NCI-H1048 (cell line): ENCODE data around the gene CBX2.

Experiments
- DNase-seq: peaks from one replicate; lab custom pipeline; 2025; lab: John Stamatoyannopoulos, UW

Gene CBX2

GRCh38 chr17:79829457-79829856 is 51.5 kb downstream of the CBX2 start:
- DNase-seq, result no peak

- no peak for DNase-seq
These were observed 52.4 kb downstream of the CBX2 start for GRCh38 chr17:79830303-79830702.

GRCh38 chr17:79830763-79831264 is 52.9 kb downstream of the CBX2 start:
- no peak for DNase-seq

- DNase-seq, result no peak
These were observed 53.6 kb downstream of the CBX2 start for GRCh38 chr17:79831265-79832217.

GRCh38 chr17:79832218-79833109 is 54.5 kb downstream of the CBX2 start:
- DNase-seq, result no peak

- no peak for DNase-seq
These were observed 55.1 kb downstream of the CBX2 start for GRCh38 chr17:79833110-79833450.

DNA sequence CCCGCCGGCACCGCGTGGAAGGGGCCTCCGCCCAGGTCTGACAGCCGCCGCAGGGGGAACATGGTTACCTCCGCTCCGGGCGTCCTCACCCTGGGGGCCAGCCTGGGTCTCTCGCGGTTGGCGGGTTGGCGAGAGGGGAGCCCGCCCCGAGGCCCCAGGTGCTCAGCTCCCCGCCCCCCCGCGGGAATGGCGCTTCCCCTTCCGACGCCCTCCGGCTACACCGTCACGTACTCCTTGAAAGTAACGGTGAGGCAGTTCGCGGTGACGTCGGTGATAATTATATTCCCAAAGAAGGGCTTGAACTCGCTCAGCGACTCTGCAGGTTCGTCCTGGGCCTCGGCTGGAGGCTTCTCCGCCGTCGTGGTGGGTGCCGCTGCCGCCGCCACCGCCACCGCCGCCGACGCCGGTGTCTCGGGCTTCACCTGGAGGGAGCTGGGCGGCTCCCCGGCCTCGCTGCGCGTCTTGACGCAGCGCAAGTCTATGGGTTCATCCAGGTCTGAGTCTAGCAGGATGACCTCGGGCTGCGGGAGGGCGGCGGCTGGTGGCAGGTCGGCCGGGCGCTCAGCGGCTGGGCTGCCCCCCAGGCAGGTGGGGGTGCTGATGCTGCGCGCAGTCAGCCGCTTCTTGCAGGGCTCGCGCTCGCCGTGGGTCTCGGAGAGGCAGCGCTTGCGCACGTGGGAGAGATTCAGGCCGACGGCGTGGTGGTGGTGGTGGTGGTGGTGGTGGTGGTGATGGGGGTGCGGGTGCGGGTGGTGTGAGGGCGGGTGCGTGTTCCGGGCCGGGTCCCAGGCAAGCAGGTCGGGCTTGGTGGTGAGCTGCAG is 56.0 kb downstream of the CBX2 start:
- DNase-seq, result no peak

DNA sequence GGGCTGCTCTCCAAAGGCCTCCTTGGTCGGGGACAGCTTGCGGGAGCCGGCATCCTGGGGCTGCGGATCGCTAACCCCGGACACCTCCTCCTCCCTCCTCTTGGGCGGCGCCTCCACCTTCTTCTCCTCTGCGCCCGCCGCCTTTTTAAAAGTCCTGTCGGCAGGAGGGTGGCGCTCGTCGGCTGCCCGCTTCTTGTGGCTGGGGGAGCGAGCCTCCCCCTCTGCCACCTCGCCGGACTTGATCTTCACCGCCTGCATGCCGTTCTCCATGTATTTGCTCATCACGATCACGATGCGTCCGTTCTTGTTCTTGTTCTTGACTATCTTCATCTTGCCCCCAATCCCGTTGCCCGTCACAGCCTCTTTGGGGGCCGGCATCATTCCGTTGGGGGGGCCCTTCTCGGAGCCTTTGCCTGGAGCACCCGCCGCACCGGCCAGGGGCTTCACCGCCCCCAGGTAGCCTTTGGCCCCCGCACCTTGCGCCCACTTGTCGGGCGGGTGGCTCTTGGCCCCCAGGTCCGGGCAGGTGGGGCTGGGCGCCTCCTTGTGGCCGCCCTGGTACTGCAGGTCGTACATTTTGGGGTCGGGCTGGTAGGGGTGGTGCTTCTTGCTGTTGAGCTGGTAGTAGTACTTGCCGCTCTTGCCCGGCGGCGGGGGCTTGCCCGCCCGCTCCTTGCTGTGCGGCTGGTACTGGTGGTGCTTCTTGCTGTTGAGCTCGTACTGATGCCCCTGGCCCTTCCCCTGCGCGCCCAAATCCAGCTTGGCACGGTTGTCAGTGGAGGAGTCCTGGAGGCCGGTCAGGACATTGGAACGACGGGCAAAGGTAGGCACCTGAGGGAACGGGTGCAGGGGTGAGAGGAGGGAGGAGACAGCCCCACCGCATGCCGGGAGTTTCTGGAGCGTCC is 56.9 kb downstream of the CBX2 start:
- DNase-seq, result no peak

GRCh38 chr17:79835470-79835899 is 57.5 kb downstream of the CBX2 start:
- DNase-seq, result no peak

GRCh38 chr17:79835953-79836509 is 58.1 kb downstream of the CBX2 start:
- DNase-seq, result peak; percentile 93

DNA sequence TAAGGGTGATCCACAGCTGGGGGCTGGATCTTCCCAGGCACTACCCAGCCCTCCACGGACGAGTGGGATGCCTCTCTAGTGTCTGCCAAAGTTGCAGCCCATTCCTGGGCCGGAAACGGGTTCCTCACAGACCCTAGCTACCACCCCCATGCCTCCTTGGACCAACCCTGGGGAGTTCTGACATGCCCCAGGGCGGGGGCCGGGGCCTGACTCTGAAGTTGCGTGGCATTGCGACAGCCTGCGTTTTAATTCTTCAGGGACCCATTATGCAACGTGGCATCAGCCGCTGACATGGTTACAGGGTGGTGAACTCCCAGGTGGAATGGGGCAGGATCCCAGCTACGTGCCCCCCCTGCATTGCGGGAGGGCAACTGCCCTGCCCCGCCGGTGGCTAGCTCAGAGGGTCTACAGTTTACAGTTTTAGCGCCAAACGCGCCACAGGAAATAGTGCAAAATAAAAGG is 58.6 kb downstream of the CBX2 start:
- no peak for DNase-seq

- no peak for DNase-seq
These were observed 59.3 kb downstream of the CBX2 start for GRCh38 chr17:79836972-79837887.
